HG03095 (cell line): ENCODE results near the gene SNRNP48.

Source experiments
- ATAC-seq: cut with Tn5 transposase; IDR thresholded peaks from one replicate; pipeline ENCODE4 v1.9.1; 2021; ENCODE audit warnings: moderate library complexity; ENCODE audit not compliant: unreplicated experiment

SNRNP48 gene

GRCh38 chr6:7590918-7591302, 912 bp downstream of the SNRNP48 start:
- ATAC-seq, result no peak

- no peak for ATAC-seq
Observed at GRCh38 chr6:7591770-7592169, 1.8 kb downstream of the SNRNP48 start.

- no peak for ATAC-seq
Observed at GRCh38 chr6:7593229-7593628, 3.2 kb downstream of the SNRNP48 start.

GRCh38 chr6:7594579-7595125, 4.7 kb downstream of the SNRNP48 start:
- no peak for ATAC-seq

GRCh38 chr6:7604003-7604402, 14.0 kb downstream of the SNRNP48 start:
- ATAC-seq, result no peak

GRCh38 chr6:7604506-7604905, 14.5 kb downstream of the SNRNP48 start:
- no peak for ATAC-seq

GRCh38 chr6:7615611-7616383, 25.8 kb downstream of the SNRNP48 start:
- no peak for ATAC-seq

- no peak for ATAC-seq
Observed at GRCh38 chr6:7617801-7618764, 28.1 kb downstream of the SNRNP48 start.

- ATAC-seq, result no peak
Observed at GRCh38 chr6:7621761-7622160, 31.8 kb downstream of the SNRNP48 start.

- no peak for ATAC-seq
Observed at GRCh38 chr6:7624796-7625710, 35.1 kb downstream of the SNRNP48 start.

GRCh38 chr6:7628479-7628878, 38.5 kb downstream of the SNRNP48 start:
- ATAC-seq, result no peak

GRCh38 chr6:7628909-7629308, 38.9 kb downstream of the SNRNP48 start:
- no peak for ATAC-seq

GRCh38 chr6:7629321-7629720, 39.3 kb downstream of the SNRNP48 start:
- no peak for ATAC-seq

GRCh38 chr6:7630792-7631191, 40.8 kb downstream of the SNRNP48 start:
- ATAC-seq, result no peak

GRCh38 chr6:7631466-7631865, 41.5 kb downstream of the SNRNP48 start:
- ATAC-seq, result no peak

GRCh38 chr6:7632501-7633290, 42.7 kb downstream of the SNRNP48 start:
- ATAC-seq, result no peak

- no peak for ATAC-seq
Observed at GRCh38 chr6:7633361-7633760, 43.4 kb downstream of the SNRNP48 start.

GRCh38 chr6:7636151-7636550, 46.2 kb downstream of the SNRNP48 start:
- no peak for ATAC-seq

GRCh38 chr6:7637533-7637932, 47.5 kb downstream of the SNRNP48 start:
- ATAC-seq, result no peak

GRCh38 chr6:7639427-7639826, 49.4 kb downstream of the SNRNP48 start:
- ATAC-seq, result no peak
